HTR-8/SVneo (cell line): ENCODE results near the gene BEST4.
"Not testable (repeated sequence)": the region's sequence is repeated elsewhere in the genome, so short reads cannot be mapped to it uniquely, and the experiment has no call there.

Experiments
- DNase-seq: peaks from one replicate; pipeline ENCODE4 v3.0.0; 2011; ENCODE audit warnings: low spot score, mixed read lengths; ENCODE audit not compliant: insufficient read length
- FAIRE-seq: peaks from 2 replicates; lab custom pipeline; 2011; peaks lifted over from hg19 to GRCh38; lab: Jason Lieb, UNC

Gene BEST4

GRCh38 chr1:44788120-44788860, at the start of gene BEST4:
Gene BEST4 (minus strand): TSS chr1:44788170. CDS start chr1:44787705, 465 bp downstream.
- FAIRE-seq (no peak), DNase-seq (no peak)

GRCh38 chr1:44835738-44836675, 48.0 kb upstream of the BEST4 start:
- FAIRE-seq (peak; percentile 81), DNase-seq (peak; percentile 71)

GRCh38 chr1:44834328-44834727, 46.4 kb upstream of the BEST4 start:
- FAIRE-seq, result no peak
- no peak for DNase-seq

- DNase-seq (no peak), FAIRE-seq (no peak)
These were observed 44.2 kb upstream of the BEST4 start for GRCh38 chr1:44832056-44832705.

- no peak for DNase-seq
- FAIRE-seq, result no peak
These were observed 43.5 kb upstream of the BEST4 start for GRCh38 chr1:44831516-44831915.

GRCh38 chr1:44830900-44831304, 42.9 kb upstream of the BEST4 start:
- FAIRE-seq (no peak), DNase-seq (no peak)

- no peak for FAIRE-seq
- DNase-seq, result no peak
These were observed 41.8 kb upstream of the BEST4 start for GRCh38 chr1:44829506-44830384.

GRCh38 chr1:44828841-44829440, 41.0 kb upstream of the BEST4 start:
- FAIRE-seq (no peak), DNase-seq (no peak)

- FAIRE-seq (no peak), DNase-seq (no peak)
These were observed 40.2 kb upstream of the BEST4 start for GRCh38 chr1:44828003-44828651.

GRCh38 chr1:44827197-44828002, 39.4 kb upstream of the BEST4 start:
- DNase-seq (no peak), FAIRE-seq (no peak)

GRCh38 chr1:44826375-44827196, 38.6 kb upstream of the BEST4 start:
- FAIRE-seq, result no peak
- no peak for DNase-seq

- not testable (repeated sequence) for FAIRE-seq
These were observed 36.4 kb upstream of the BEST4 start for GRCh38 chr1:44824392-44824791.

GRCh38 chr1:44822981-44823451, 35.0 kb upstream of the BEST4 start:
- FAIRE-seq, result no peak
- no peak for DNase-seq

More at GRCh38 chr1:44824392-44824791, 36.4 kb upstream of the BEST4 start:
- DNase-seq, result not testable (repeated sequence)

- DNase-seq, result no peak
- no peak for FAIRE-seq
These were observed 34.2 kb upstream of the BEST4 start for GRCh38 chr1:44822131-44822701.

GRCh38 chr1:44821240-44821715, 33.3 kb upstream of the BEST4 start:
- no peak for FAIRE-seq
- no peak for DNase-seq
